Lung microvascular endothelial cell (primary cell): ENCODE measurements around the gene PSORS1C1. TPM values are rescaled to one million over a fixed set of nuclear protein-coding genes. Genes with fewer than 3 reads are reported as not detected.
A peak's percentile ranks its signal among the peaks of the same experiment; 100 is the strongest.

Experiments
- DNase-seq, 2 donors: peaks; one replicate each; pipeline versions ENCODE4 v3.0.0 to v3.0.0-alpha.2; 2010; ENCODE audit warnings: low read depth in 2 of 2
- total RNA-seq: library from RNA; depleted of rRNA; stranded (reverse); fragments of >200 nt; gene quantifications from 2 replicates; pipeline ENCODE4 v1.2.1, GENCODE V29; 2014

The PSORS1C1 gene
- total RNA-seq, 1 donor from 2014 or later = 6.7 TPM

DNA sequence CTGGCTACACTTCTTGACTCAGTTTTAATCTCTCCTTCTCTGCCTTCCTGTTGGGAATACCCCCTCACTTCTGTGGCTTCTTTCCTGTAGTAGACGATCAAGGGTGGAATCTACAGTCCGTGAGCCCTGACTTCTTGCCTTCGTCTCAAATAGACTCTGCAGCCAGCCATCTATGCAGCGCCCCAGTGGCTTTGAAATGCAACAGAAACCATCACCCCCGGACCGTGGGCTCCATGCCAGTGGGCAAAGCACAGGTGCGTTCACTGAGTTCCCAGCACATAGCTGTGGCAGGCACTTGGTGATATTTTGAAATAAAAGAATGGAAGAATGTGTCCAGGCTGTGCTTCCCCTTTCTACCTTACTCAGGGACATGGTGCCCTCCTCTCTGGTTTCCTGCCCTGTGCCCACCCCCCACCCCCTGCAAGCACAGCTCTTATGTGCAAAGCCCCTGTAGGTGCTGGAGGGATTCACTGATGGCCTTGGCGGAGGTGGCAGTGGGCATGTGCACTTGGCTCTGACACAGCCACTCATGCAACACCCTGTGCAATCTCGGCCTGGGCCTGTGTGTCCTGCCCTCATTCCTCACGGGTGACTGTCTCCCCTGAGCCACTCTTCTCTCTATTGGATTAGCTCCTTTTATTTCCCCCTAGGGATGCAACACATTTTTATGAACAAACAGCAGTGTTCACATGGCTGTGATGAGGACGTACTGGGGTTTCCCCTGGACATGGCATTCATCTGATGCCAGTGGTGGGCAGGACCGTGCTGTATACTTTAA, 11.2 kb downstream of the PSORS1C1 start:
- DNase-seq = peak in 1 of 2 donors; percentile 28

DNA sequence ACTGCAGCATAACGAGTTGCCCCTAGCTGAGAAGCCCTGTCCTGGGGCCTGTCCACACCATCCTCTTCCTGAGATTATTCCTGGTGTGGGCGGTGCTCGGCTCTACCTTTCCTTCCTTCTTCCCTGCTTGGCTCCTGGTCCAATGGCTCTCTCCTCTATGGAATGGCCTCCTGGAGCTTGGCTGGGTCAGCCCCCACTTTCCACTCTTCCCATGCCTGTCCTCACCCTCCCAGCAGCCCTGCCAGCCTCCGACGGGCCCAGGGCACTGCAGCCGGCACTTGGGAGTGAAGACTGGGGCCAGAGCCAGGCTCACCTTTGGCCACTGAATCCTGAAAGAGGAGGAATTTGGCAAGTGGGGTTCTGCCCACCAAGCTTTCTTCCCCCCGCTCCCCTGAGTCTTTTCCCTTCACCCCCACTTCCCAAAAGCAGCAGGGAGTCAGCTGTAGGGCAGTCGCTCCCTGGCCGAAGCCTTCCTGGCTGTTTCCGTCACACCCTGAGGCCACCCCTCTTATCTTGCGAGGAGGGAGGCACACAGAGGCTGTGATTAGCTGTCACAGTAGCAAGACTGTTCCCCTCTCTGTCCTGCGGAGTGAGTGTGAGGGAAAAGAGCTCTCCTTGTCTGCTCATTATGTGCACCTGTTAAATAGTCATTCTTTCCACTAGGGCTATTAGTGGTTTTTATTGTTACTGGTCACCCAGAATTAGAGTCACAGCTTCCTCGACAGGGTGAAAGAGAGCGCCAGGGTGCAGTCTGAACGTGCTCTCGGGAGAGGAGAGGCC, 12.0 kb downstream of the PSORS1C1 start:
- DNase-seq = no peak

DNA sequence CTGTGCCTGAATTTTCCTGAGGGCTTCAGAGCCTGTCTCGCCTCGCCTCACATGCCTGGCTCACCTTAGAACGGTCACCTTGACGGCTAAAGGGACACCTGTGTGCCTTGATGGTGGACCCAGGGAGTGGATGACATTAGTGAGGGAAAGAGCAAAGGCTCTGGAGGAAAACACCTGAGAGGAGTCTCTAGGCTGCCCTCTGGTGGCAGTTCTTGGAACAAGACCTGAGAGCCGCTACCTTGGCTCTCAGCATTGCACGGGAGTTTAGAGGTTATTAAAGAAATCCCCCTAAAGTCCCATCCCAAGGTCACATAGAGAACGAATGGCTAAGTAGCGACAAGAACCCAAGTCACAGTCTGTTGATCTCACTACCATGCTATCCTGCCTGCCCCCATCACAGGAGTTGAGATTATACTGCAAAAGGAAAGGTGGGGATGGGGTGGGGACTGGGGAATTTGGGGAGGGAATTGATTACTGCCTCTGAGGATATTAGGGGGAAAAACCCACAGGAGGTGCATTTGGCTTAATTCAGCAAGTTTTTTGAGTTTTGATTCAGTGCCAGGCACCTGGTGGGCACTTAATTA, 13.6 kb downstream of the PSORS1C1 start:
- DNase-seq = peak; percentile 28 to 53

DNA sequence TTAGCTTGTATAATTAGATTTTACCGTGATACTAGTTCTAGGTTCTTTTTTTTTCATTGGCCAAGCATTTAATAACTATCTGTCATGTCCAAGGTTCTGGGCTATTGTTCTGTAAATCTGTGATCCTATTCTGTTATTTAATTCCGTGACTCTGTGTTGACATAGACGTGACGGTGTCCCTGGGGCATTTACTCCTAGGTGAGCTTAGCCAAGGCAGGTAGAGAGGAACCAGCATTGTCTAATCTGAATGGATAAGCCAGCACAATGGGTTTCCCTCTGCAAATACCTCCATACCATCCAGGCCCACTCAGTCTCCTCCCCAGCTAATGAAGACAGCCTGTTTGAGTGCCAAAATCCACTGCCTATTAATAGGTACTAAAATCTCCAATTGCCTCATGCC, 14.5 kb downstream of the PSORS1C1 start:
- no peak for DNase-seq

DNA sequence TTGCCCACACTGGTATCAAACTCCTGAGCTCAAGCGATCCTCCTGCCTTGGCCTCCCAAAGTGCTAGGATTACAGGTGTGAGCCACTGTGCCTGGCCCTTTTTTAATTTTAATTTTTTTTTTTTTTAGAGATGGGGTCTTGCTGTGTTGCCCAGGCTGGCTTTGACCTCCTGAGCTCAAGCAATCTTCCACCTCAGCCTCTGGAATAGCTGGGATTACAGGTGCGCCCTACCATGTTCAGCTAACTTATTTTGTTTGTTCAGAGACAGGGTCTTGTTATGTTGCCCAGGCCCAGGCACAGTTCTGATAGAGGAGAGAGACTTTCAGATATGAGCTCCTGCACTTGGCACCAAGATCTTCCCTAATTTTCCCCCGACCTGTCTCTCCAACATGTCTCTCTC, 16.2 kb downstream of the PSORS1C1 start:
- no peak for DNase-seq

DNA sequence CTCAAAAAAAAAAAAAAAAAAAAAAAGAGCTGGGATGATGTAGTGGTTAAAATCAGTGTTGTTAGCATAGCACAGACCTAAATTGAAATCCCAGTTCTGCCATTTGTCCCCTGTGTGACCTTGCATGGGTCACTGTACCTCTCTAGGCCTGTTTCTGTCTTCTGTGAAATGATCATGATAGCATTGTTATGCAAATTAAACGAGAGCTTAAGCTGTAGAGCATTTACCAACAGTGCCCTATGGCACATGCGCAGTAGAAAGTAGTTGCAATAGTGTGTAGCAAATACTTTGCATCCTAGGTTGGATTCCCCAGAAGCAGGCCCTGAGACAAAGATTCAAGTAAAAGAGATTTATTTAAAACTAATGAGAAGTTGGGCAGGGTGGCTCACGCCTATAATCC, 17.0 kb downstream of the PSORS1C1 start:
- DNase-seq = no peak

DNA sequence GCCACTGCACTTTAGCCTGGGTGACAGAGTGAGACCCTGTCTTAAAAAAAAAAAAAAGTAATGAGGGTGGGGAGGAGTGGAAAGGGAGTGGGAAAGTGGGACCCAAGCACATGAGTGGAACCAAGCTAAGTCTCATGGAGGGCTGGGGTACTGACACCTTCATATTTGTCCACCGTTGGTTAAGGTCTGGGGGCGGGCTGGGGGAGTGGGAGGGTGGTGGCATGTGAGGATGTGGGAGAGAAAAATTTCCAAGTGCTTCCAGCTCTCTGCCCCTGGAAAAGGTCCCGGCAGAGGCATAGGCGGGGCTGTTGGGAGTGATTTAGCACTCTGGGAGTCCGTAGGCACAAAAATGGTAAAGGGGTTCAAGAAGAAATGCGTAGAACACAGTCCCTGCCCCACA, 18.2 kb downstream of the PSORS1C1 start:
- no peak for DNase-seq

DNA sequence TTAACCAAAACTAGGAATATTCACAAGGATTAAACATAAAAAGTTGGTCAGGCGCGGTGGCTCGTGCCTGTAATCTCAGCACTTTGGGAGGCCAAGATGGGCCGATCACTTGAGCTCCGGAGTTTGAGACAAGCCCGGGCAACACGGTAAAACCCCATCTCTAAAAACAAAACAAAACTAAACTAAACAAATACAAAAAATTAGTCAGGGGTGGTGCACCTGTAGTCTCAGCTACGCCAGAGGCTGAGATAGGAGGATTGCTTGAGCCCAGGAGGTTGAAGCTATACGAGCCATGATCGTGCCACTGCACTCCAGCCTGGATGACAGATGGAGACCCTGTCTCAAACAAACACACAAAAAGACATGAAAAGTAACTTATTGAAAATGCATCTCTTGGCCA, 21.1 kb downstream of the PSORS1C1 start:
- no peak for DNase-seq

DNA sequence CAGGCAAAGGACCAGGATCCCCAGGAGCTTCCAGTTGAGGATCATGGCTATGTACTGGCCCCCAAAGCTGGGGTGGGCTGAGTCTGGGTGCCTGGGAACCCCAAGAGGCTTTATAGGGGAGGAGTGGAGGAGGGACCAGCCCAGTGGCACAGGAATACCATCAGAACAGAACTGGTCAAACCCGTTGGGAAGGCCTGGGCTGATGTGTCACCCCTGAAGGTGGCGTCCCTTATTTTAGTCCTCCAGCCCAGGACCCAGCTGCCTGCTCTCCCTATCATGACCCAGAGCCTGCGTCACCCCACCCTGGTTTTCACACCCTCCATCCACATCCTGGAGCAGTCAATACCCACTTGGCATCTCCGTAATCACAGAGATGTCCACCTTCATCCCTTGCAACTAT, 24.4 kb downstream of the PSORS1C1 start, which contains the start of gene PSORS1C2:
PSORS1C2 (minus strand) TSS at position 85 of the 400 bp plus-strand sequence; CDS start at position 45, 40 bp downstream.
- DNase-seq = no peak

DNA sequence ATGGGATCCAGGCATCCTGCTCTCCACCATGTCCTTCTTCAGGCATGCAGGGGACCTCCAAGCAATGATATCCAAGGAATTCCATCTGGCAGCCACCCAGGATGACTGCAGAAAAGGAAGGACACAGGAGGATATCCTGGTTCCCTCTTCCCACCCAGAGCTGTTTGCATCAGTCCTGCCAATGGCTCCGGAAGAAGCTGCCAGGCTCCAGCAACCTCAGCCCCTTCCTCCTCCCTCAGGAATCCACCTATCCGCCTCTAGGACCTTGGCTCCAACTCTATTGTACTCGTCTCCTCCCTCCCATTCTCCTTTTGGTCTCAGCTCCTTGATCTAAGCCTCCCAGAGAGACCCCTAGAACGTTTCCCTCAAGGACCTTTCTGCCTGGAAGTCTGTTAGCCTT, 25.0 kb downstream of the PSORS1C1 start:
- DNase-seq = no peak

DNA sequence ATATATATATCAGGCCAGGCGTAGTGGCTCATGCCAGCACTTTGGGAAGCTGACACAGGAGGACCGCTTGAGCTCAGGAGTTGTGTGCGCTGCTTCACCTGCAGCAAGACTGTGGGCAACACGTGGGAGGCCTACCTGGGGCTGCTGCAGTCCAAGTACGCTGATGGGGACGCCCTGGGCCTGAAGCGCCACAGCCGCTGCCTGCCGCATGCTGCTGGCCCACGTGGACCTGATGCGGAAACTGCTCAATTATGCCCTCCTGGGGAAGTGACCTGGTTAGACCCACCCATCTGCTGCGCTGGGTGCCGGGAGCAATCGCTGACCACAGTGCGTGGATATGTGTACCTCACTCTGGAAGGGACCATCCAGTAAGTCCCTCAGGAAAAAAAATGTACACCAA, 26.0 kb downstream of the PSORS1C1 start:
- no peak for DNase-seq

DNA sequence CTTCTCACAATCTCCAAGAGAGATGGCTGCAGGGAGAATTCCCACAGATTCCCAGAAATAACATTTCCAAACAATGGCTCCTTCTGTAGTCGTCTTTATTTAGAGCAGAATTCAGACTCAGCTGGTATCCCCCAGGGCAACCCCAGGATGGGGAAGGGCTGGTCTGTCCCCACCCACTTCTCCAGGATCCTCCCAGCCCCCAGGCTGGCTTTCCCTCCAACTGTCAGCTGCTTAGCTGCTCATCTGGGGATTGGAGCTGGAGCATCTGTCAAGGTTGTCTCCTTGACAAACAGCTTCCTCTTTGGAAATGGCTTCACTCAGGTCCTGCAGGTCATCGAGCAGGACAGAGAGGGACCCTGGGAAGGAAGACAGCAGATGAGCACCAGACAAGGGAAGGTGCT, 27.8 kb downstream of the PSORS1C1 start:
- DNase-seq = no peak

DNA sequence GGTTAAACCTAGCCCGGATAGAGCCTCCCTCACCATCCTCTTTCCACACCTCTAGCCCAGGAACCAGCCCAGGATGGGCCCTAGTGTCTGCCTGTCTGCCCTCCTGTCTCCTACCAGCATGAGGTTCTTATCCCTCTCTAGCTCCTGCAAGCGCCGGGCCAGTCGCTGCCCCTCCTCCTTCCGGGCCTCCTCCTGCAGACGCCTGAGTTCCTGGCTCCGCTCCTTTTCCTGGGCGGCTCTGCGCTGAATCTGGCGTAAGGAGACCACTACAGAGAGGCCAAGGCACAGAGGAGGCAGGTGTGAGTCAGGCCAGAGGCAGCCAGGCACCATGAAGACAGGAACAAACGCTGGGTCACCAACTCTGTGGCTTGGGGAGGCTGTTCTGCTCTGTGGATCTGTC, 28.5 kb downstream of the PSORS1C1 start:
- DNase-seq = peak in 1 of 2 donors; percentile 67

DNA sequence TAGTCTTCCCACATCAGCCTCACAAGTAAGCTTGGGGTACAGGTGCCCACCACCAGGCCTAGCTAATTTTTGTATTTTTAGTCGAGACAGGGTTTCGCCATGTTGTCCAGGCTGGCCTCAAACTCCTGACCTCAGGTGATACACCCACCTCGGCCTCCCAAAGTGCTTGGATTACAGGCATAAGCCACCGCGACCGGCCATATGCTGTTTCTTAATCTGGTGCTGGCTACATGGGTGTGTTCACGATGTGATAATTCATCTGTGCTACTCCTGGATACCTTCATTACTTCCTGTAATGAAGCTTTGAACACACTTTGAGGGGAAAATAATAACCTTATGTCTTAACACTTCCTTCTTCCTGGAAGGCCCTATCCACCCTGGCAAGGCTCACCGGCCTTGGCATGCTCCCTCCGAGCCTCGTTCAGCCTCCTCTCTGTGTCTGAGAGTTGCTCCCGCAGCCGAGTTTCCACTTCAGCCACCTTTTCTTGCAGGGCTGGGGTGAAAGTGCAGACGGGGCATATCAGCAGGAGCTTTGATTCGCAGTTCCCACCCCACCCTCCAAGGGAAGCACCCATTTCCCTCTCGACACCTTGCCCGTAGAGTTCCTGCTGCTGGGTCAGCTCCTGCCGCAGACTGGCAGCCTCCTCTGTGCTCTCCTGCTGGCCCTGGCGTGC, 29.8 kb downstream of the PSORS1C1 start:
- no peak for DNase-seq

DNA sequence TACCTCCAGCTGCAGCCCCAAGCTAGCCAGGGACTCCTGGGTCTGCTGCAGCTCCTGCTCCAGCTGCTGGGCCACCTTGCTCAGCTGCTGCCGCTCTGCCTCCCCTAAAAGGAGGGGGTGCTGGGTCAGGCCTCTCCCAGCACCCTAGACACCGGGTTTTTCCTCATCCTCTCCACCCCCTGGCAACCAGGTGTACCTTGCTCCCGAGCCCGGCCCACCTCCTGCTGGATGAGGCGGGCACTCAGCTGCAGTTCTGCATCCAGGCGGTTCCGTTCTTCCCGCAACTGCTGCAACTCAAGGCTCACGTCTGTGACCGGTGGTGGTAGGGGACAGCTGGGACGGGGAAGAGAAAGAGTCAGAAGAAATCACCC, 30.4 kb downstream of the PSORS1C1 start:
- no peak for DNase-seq

DNA sequence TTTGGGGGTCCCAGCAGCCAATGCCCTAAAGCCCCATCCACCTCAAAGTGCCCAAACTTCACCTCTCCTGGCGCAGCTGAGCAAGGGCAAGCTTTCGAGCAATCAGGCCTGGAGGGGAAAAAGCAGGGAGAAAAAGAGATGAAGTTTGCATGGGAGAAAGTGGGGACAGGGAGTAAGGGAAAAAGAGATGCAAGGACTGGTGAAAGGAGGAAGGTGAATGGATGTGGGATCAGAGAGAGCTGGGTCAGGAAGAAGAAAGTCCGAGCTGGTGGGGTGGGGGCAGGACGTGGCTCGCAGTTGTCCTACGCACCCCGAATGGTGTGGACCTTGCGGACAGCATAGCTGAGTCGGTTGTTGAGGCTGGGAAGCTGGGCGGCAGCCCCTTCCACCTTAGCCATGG, 30.8 kb downstream of the PSORS1C1 start:
- DNase-seq = no peak

DNA sequence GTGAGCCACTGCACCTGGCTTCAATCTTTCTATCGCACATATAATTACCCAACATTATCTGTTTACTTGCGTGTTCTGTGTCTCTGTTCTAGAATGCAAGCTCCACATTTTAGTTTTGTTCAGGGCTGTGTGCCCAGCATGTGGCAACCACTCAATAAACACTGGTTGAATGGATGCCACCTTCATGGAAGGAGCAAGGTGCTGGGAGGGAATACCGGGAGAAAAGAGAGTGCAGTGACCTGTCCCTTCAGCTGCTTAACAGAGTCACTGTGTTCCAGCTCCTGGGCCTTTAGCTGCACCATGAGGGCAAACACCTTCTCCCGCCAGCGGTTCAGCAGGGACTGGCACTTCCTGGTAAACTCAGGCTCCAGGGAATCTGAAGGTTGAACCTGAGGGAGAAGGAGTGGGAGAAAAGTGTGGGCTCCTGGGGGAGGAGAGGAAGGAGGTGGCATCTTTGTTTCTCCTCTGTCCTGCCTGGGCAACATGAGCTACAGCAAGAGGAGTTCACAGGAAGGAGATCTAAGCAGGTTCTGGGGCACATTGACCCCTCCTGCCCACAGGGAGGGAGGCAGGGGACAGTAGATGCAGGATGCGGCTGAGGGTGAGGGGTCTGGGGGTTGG, 35.3 kb downstream of the PSORS1C1 start:
- DNase-seq = no peak

DNA sequence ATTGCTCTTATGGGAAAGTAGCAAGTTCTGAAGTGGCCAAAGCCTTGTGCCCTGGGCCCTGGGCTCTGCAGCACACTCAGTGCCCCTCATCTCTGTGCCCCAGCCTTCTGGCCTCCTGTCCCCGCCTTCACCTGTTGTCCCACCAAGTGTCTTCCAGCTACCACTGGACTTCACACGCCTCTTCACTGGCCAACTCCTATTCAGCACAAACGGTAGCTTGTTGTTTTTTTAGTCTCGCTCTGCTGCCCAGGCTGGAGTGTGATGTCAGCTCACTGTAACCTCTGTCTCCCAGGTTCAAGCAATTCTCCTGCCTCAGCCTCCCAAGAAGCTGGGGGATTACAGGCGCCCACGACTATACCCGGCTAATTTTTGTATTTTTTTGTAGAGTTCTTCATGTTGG, 38.2 kb downstream of the PSORS1C1 start:
- no peak for DNase-seq

DNA sequence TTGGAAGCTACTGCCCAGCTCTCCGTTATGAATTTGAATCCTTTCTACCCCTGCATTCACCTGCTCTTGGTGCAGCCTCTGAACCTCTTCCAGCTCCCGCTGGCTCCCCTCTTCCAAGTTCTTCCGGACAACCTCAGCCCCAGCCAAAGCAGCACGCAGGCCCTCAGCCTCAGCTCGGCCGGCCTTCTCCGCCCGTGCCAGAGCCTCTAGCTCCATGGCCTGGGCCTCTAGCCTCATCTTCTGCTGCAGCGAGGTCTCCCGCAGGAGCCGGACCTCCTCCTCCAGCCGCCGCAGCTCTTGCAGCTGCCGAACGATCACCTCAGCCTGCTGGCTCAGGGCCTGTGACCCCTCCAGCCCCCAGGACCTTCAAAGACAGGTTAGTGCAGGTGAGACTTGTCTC, 39.8 kb downstream of the PSORS1C1 start:
- no peak for DNase-seq

DNA sequence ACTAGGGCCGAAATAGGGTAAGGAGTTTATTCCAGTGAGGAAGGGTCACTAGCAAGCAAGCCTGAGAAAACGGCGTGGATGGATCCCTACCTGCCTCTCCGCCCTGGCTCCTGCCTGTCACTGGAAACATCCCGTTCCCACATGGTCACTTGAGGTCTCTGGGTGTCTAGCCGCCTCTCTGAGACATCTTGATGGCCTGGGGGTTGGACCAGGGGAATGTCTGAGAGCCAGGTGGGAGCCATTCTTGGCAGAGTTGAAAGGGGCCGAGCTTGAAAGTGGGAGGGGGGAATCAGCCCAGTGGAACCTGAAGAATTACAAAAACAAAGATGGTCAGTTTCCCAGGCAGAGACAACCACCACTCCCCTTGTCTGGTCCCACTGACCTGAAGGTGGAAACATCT, 42.0 kb downstream of the PSORS1C1 start:
- DNase-seq = no peak

DNA sequence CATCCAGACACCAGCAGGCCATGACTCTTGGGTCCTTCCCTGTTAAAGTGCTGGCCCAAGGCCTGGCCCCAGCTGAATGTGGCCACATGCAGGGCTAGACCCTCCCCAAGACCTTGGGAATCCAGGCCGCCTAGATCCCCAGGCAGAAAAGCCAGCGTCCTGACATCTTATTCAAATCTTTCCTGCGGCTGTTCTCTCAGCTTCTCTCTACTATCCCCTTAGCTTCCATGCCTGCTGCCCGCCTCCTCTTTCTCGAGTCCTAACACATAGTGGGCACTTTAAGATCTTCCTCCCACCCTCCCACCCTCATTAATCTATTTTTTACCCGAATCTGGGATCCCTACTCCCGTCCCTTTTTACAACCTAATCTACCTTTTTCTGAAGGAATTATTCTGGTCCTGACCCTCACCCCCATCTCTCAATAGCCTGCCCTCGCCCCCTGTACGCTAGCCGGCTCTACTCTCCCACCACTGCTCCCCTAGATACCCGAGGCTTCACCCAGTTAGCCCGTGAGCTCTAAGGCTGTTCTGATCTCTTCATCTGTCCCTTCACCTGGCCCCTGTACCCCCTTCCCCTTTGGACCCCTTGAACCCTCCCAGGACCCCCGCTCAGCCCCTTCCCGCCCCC, 43.0 kb downstream of the PSORS1C1 start, which contains the start of gene CCHCR1:
CCHCR1 (minus strand) TSS at position 290 of the 627 bp plus-strand sequence; CDS start at position 88, 202 bp downstream.
- DNase-seq = no peak
